Neural cell (in vitro differentiated cells): ENCODE results near the gene MYRIP. TPM values are rescaled to one million over a fixed set of nuclear protein-coding genes. Genes with fewer than 3 reads are reported as not detected.

Experiments
- H2AFZ ChIP-seq: fragments of 200-600, 300-800 bp; sonication (generic), shearing (Covaris generic); 2 replicates; pipeline ENCODE4 v1.6.0; 2014; ENCODE audit warnings: low read depth, mild to moderate bottlenecking, antibody characterized with exemption, low read length, moderate library complexity
- H3F3A ChIP-seq: fragments of 200-600 bp; shearing (Covaris generic); 2 replicates; pipeline ENCODE4 v1.6.1; 2016; ENCODE audit warnings: mild to moderate bottlenecking, moderate library complexity, mixed read lengths, antibody characterized with exemption, low read length; ENCODE audit not compliant: insufficient read depth, poor library complexity, severe bottlenecking
- H3K27ac ChIP-seq: fragments of 200-600, 300-800 bp; sonication (generic), shearing (Covaris generic); 2 replicates; pipeline ENCODE4 v1.5.1; 2014; ENCODE audit warnings: mild to moderate bottlenecking, low read length, moderate library complexity
- H3K27me3 ChIP-seq: fragments of 300-800, 200-600 bp; sonication (generic), shearing (Covaris generic); 2 replicates; pipeline ENCODE4 v1.6.0; 2014; ENCODE audit warnings: mild to moderate bottlenecking, low read depth, low read length, moderate library complexity; ENCODE audit not compliant: insufficient read depth
- H3K36me3 ChIP-seq: fragments of 300-800, 200-600 bp; sonication (generic), shearing (Covaris generic); 2 replicates; pipeline ENCODE4 v1.5.1; 2014; ENCODE audit warnings: mild to moderate bottlenecking, antibody characterized with exemption, low read length, moderate library complexity; ENCODE audit not compliant: insufficient read depth
- H3K4me2 ChIP-seq: fragments of 300-800, 200-600 bp; sonication (generic), shearing (Covaris generic); 2 replicates; pipeline ENCODE4 v1.6.0; 2014; ENCODE audit warnings: mild to moderate bottlenecking, low read length
- H3K4me3 ChIP-seq: fragments of 300-800, 200-600 bp; sonication (generic), shearing (Covaris generic); 2 replicates; pipeline ENCODE4 v1.5.1; 2014; ENCODE audit warnings: mild to moderate bottlenecking, low read length, moderate library complexity
- H3K79me2 ChIP-seq: fragments of 200-600 bp; shearing (Covaris generic); replicated peaks from 2 replicates; pipeline ENCODE4 v1.6.0; 2014; ENCODE audit warnings: mild to moderate bottlenecking, low read length, moderate library complexity; ENCODE audit not compliant: insufficient read depth
- H3K9ac ChIP-seq: fragments of 300-800, 200-600 bp; sonication (generic), shearing (Covaris generic); 2 replicates; pipeline ENCODE4 v1.6.1; 2016; ENCODE audit warnings: mild to moderate bottlenecking, low read length, mixed read lengths
- H3K9me2 ChIP-seq: fragments of 200-600 bp; shearing (Covaris generic); 2 replicates; pipeline ENCODE4 v1.6.1; 2016; ENCODE audit warnings: mild to moderate bottlenecking, low read length, mixed read lengths; ENCODE audit not compliant: insufficient read depth
- H3K9me3 ChIP-seq: fragments of 200-600, 300-800 bp; sonication (generic), shearing (Covaris generic); 2 replicates; pipeline ENCODE4 v1.6.1; 2016; ENCODE audit warnings: mild to moderate bottlenecking, mixed run types, low read length, moderate library complexity, mixed read lengths
- H4K20me1 ChIP-seq: fragments of 200-600 bp; shearing (Covaris generic); 2 replicates; pipeline ENCODE4 v1.6.1; 2016; ENCODE audit warnings: mild to moderate bottlenecking, mixed run types; ENCODE audit not compliant: insufficient read depth
- CTCF ChIP-seq: fragments of 450-650 bp; IDR thresholded peaks from 2 replicates; pipeline ENCODE4 v1.5.1; 2014; ENCODE audit warnings: antibody characterized with exemption, mild to moderate bottlenecking, moderate library complexity; ENCODE audit not compliant: poor library complexity, severe bottlenecking
- EP300 ChIP-seq: fragments of 450-650 bp; conservative IDR thresholded peaks from 2 replicates; pipeline ENCODE4 v1.6.1; 2014; ENCODE audit warnings: antibody characterized with exemption, mild to moderate bottlenecking, moderate library complexity; ENCODE audit not compliant: poor library complexity, severe bottlenecking
- EZH2 ChIP-seq: fragments of 200-600, 300-800 bp; shearing (Covaris generic), sonication (generic); IDR thresholded peaks from 2 replicates; pipeline ENCODE4 v1.6.1; 2014; ENCODE audit warnings: antibody characterized with exemption, low read length, borderline replicate concordance, mild to moderate bottlenecking; ENCODE audit not compliant: insufficient read depth, poor library complexity, severe bottlenecking
- MXI1 ChIP-seq: fragments of 450-650 bp; conservative IDR thresholded peaks from 2 replicates; pipeline ENCODE4 v1.6.1; 2014; ENCODE audit warnings: antibody characterized with exemption, mild to moderate bottlenecking; ENCODE audit not compliant: poor library complexity, severe bottlenecking
- POLR2AphosphoS5 ChIP-seq: IDR thresholded peaks from 2 replicates; pipeline ENCODE4 v1.6.1; 2012
- RAD21 ChIP-seq: fragments of 450-650 bp; conservative IDR thresholded peaks from 2 replicates; pipeline ENCODE4 v1.6.1; 2014; ENCODE audit warnings: antibody characterized with exemption, mild to moderate bottlenecking, moderate library complexity
- REST ChIP-seq: IDR thresholded peaks from 2 replicates; pipeline ENCODE4 v1.6.1; 2012; ENCODE audit warnings: borderline replicate concordance
- SMC3 ChIP-seq: fragments of 450-650 bp; conservative IDR thresholded peaks from 2 replicates; pipeline ENCODE4 v1.6.1; 2014; ENCODE audit warnings: antibody characterized with exemption, mild to moderate bottlenecking, moderate library complexity; ENCODE audit not compliant: poor library complexity
- TAF1 ChIP-seq: IDR thresholded peaks from 2 replicates; pipeline ENCODE4 v1.6.1; 2012; ENCODE audit warnings: low read depth
- polyA plus RNA-seq: library from polyadenylated mRNA; depleted of rRNA; stranded (reverse); fragments of >200 nt; gene quantifications from 2 replicates; pipeline ENCODE4 v1.2.3, GENCODE V29; 2014

The MYRIP gene
- polyA plus RNA-seq, 1 donor from 2014 or later = 0.76 TPM

DNA sequence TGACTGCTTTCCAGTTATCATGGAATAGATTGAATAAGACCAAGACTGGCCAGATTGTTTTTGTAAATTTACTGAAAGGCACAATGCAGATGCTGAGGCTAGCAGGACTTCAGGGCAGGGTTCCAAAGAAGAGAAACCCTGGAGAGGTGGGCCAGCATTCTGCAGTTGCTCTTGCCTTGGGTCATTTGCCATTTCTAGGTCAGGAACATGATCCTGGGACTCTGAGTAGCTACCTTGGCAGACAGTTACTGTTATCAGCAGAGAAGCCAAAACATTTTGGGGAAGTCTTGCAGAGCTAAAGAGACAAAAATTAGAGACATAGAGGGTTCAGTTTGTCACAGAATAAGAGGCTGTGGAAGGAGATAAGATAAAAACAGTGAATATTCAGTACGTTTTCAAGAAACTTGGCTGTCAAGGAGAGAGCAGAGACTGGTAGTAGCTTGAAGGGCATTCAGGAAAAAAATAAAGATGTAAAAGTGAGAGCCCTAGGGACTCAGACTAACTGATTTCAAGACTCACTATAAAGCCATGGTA is 46.8 kb upstream of the MYRIP start:
- Histone ChIP-seq H3K27ac (no peak overlapping the region), H3F3A (no peaks in the 10 kb centered on the region), H3K9me2 (no peaks in the 10 kb centered on the region), H2AFZ (no peak overlapping the region), H3K27me3 (no peaks in the 10 kb centered on the region), H3K4me2 (no peak overlapping the region), H4K20me1 (no peaks in the 10 kb centered on the region), H3K9me3 (no peaks in the 10 kb centered on the region), H3K79me2 (no peaks in the 10 kb centered on the region), H3K4me3 (no peak overlapping the region), H3K9ac (no peak overlapping the region), H3K36me3 (no peaks in the 10 kb centered on the region)
- TF ChIP-seq POLR2AphosphoS5 = no peak
- no peak for TF ChIP-seq TAF1
- TF ChIP-seq REST = no peak
- TF ChIP-seq SMC3 = no peak
- no peak for TF ChIP-seq EP300
- no peak for TF ChIP-seq EZH2
- no peak for TF ChIP-seq RAD21
- TF ChIP-seq CTCF = no peak
- no peak for TF ChIP-seq MXI1

DNA sequence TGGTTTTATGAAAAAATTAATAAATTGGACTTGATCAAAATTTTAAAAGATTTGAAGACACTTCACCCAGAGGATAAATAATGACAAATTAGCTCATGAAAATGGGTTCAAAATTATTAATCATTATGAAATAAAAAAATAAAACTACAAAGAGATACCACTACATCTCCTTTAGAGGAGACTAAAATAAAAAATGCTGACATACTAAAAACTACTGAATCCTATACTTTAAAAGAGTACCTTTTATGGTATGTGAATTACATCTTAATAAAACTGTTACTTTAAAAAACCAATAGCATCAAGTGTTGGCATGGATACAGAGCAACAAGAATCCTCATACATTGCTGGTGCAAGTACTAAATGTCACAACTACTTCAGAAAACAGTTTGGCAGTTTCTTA is 46.0 kb upstream of the MYRIP start:
- H3K9me3 ChIP-seq = no peaks in the 10 kb centered on the region
- no peaks in the 10 kb centered on the region for H3K79me2 ChIP-seq
- H3K4me2 ChIP-seq = no peak overlapping the region
- no peak overlapping the region for H3K27ac ChIP-seq
- H3K9ac ChIP-seq = no peak overlapping the region
- H3K4me3 ChIP-seq = no peak overlapping the region
- H3F3A ChIP-seq = no peaks in the 10 kb centered on the region
- H3K27me3 ChIP-seq = no peaks in the 10 kb centered on the region
- no peaks in the 10 kb centered on the region for H3K36me3 ChIP-seq
- no peaks in the 10 kb centered on the region for H4K20me1 ChIP-seq
- no peak overlapping the region for H2AFZ ChIP-seq
- TF ChIP-seq CTCF (no peak), EZH2 (no peak), REST (no peak), SMC3 (no peak), RAD21 (no peak), TAF1 (no peak), POLR2AphosphoS5 (no peak), MXI1 (no peak), EP300 (no peak)
- H3K9me2 ChIP-seq = no peaks in the 10 kb centered on the region
